ENCODE measurements around the gene TST. TPM values are rescaled to one million over a fixed set of nuclear protein-coding genes. Genes with fewer than 3 reads are reported as not detected.

The TST gene
- total and polyA plus RNA-seq, 10 donors: 10.3 to 27.1 (median 12.8) TPM

GRCh38 chr22:37014835-37015586 lies 4.2 kb downstream of the TST start:
- intact Hi-C loops (cut with DNase I; ENCODE audit: low total_unique reads): no loop called here
- no peak for TF ChIP-seq POLR2A (IDR thresholded peaks at IDR 0.05)
- TF ChIP-seq CTCF (IDR thresholded peaks at IDR 0.05 in 8 of 11, conservative IDR thresholded peaks at IDR 0.05 in 3 of 11): no peak
- no peak for TF ChIP-seq POLR2AphosphoS5 (IDR thresholded peaks at IDR 0.05)
- Histone ChIP-seq H3K9me3 (no peaks in the 10 kb centered on the region), H3K4me1 (peaks cover 0 to 38% (median 18%) of the 10 kb centered on the region in 6 donors), H3K27ac (no peak overlapping the region), H3K36me3 (no peaks in the 10 kb centered on the region), H3K4me3 (no peak overlapping the region), H3K27me3 (replicated peaks in 1 of 7) (peaks cover 0 to 6% (median 0%) of the 10 kb centered on the region in 7 donors)
- WGBS, 5 donors: 77 to 88% (median 85%) methylated on average over 11 to 12 of the region's 12 CpGs
- no peak for DNase-seq

GRCh38 chr22:37014415-37014806 lies 4.8 kb downstream of the TST start:
- H3K36me3 ChIP-seq: no peaks in the 10 kb centered on the region
- no peak overlapping the region for H3K27ac ChIP-seq
- intact Hi-C loops (cut with DNase I; ENCODE audit: low total_unique reads): no loop called here
- TF ChIP-seq POLR2A (IDR thresholded peaks at IDR 0.05) (no peak), POLR2AphosphoS5 (IDR thresholded peaks at IDR 0.05) (no peak), CTCF (IDR thresholded peaks at IDR 0.05 in 8 of 11, conservative IDR thresholded peaks at IDR 0.05 in 3 of 11) (no peak)
- no peaks in the 10 kb centered on the region for H3K9me3 ChIP-seq
- DNase-seq: no peak
- H3K27me3 ChIP-seq (replicated peaks in 1 of 7): peaks cover 0 to 6% (median 0%) of the 10 kb centered on the region in 7 donors
- 86 to 88% (median 87%) methylated on average over 4 of the region's 4 CpGs for WGBS, 5 donors
- H3K4me3 ChIP-seq: no peak overlapping the region
- peaks cover 0 to 35% (median 17%) of the 10 kb centered on the region in 6 donors for H3K4me1 ChIP-seq

GRCh38 chr22:37012956-37013355 lies 6.3 kb downstream of the TST start:
- H3K27me3 ChIP-seq (replicated peaks in 1 of 7): peaks cover 0 to 5% (median 0%) of the 10 kb centered on the region in 7 donors
- WGBS, 5 donors: 72 to 85% (median 83%) methylated on average over 10 of the region's 10 CpGs
- peaks cover 0 to 33% (median 13%) of the 10 kb centered on the region in 6 donors for H3K4me1 ChIP-seq
- no peak overlapping the region for H3K27ac ChIP-seq
- TF ChIP-seq POLR2AphosphoS5 (IDR thresholded peaks at IDR 0.05): no peak
- TF ChIP-seq CTCF (IDR thresholded peaks at IDR 0.05 in 8 of 11, conservative IDR thresholded peaks at IDR 0.05 in 3 of 11): no peak
- no peak for TF ChIP-seq POLR2A (IDR thresholded peaks at IDR 0.05)
- H3K9me3 ChIP-seq: no peaks in the 10 kb centered on the region
- intact Hi-C loops (cut with DNase I; ENCODE audit: low total_unique reads): no loop called here
- no peak overlapping the region for H3K4me3 ChIP-seq
- DNase-seq: no peak
- no peaks in the 10 kb centered on the region for H3K36me3 ChIP-seq

GRCh38 chr22:37012262-37012904 lies 6.9 kb downstream of the TST start:
- Histone ChIP-seq H3K27ac (no peak overlapping the region), H3K4me3 (no peak overlapping the region), H3K36me3 (no peaks in the 10 kb centered on the region), H3K27me3 (replicated peaks in 1 of 7) (peaks cover 0 to 5% (median 0%) of the 10 kb centered on the region in 7 donors), H3K4me1 (peaks cover 0 to 33% (median 16%) of the 10 kb centered on the region in 6 donors), H3K9me3 (no peaks in the 10 kb centered on the region)
- DNase-seq: no peak
- TF ChIP-seq POLR2A (IDR thresholded peaks at IDR 0.05): no peak
- no peak for TF ChIP-seq CTCF (IDR thresholded peaks at IDR 0.05 in 8 of 11, conservative IDR thresholded peaks at IDR 0.05 in 3 of 11)
- TF ChIP-seq POLR2AphosphoS5 (IDR thresholded peaks at IDR 0.05): no peak
- 82 to 94% (median 89%) methylated on average over 8 to 9 of the region's 9 CpGs for WGBS, 5 donors
- intact Hi-C loops (cut with DNase I; ENCODE audit: low total_unique reads): no loop called here
